ENCODE measurements around the gene GALC.

The GALC gene

DNA sequence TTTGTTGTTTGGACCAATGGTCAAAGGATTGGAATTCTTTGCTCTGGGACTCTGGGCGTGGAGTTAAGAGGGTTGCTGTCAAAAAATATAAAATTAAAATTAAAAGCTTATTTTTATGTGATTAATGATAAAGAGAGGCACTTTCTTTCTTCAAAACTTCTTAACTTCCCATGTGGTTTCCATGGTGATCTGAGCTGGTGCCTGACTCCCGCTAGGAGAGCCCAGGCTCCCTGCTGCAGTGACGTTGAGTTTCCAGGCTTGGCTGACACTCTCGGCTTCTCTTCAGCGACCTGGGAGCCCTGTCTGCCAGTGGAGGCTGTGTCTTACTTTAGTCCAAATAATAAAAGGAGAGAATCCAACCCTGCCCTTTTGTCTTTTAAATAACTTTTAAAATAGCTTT is 84.4 kb downstream of the GALC start:
- H3K36me3 ChIP-seq (ENCODE audit: control insufficient read depth, insufficient read depth, low read length) = no peaks in the 10 kb centered on the region
- no peak overlapping the region for H3K27ac ChIP-seq (ENCODE audit: low read depth, low read length)
- H3K4me3 ChIP-seq (ENCODE audit: low read depth, low read length) = no peak overlapping the region
- H3K27me3 ChIP-seq (ENCODE audit: control insufficient read depth, insufficient read depth, low read length) = no peaks in the 10 kb centered on the region
- no peak overlapping the region for H3K9ac ChIP-seq (ENCODE audit: low read depth, low read length)
- no peaks in the 10 kb centered on the region for H3K9me3 ChIP-seq (ENCODE audit: control insufficient read depth, insufficient read depth, low read length)
- no peaks in the 10 kb centered on the region for H3K4me1 ChIP-seq (ENCODE audit: control insufficient read depth, insufficient read depth, low read length)

DNA sequence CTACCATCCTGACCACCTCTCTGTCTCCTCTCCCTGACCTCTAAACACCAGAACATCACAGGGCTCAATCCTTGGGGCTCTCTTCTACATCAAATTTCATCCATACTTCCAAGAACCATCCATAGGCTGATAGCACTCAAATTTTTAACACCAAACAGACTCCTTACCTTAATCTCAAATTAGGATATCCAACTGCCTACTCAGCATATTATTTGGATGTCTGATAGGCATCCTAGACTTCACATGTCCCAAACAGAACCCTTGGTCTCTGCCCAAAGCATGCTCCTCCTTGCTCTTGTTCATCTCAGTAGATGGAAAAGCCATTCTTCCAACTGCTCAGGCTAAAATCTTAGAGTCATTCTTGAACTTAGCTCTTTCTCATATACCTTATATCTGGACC is 91.3 kb downstream of the GALC start:
- Histone ChIP-seq H3K4me1 (ENCODE audit: control insufficient read depth, insufficient read depth, low read length) (no peaks in the 10 kb centered on the region), H3K27me3 (ENCODE audit: control insufficient read depth, insufficient read depth, low read length) (no peaks in the 10 kb centered on the region), H3K9me3 (ENCODE audit: control insufficient read depth, insufficient read depth, low read length) (no peaks in the 10 kb centered on the region), H3K36me3 (ENCODE audit: control insufficient read depth, insufficient read depth, low read length) (no peaks in the 10 kb centered on the region), H3K27ac (ENCODE audit: low read depth, low read length) (no peak overlapping the region), H3K9ac (ENCODE audit: low read depth, low read length) (no peak overlapping the region), H3K4me3 (ENCODE audit: low read depth, low read length) (no peak overlapping the region)

DNA sequence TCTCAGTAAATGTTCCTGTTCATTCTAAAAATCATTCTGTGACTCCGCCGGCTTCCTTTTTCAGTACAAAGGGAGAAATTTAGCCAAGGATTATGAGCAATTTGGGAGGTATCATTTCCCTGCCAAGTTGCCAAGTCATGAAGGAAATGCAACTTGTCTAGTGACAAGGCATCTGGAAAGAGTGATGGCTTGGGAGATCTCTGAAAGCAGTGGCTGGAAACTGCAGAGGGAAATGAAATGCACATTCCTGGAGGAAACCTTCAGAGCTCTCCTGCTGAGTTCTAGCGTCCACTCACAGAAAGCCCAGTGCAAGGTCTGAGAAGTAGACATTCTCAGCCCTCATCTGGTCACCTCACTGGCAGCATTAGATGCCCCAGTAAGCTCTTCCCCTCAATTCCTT is 91.7 kb downstream of the GALC start:
- H3K9ac ChIP-seq (ENCODE audit: low read depth, low read length) = no peak overlapping the region
- H3K9me3 ChIP-seq (ENCODE audit: control insufficient read depth, insufficient read depth, low read length) = no peaks in the 10 kb centered on the region
- no peak overlapping the region for H3K27ac ChIP-seq (ENCODE audit: low read depth, low read length)
- H3K36me3 ChIP-seq (ENCODE audit: control insufficient read depth, insufficient read depth, low read length) = no peaks in the 10 kb centered on the region
- no peaks in the 10 kb centered on the region for H3K4me1 ChIP-seq (ENCODE audit: control insufficient read depth, insufficient read depth, low read length)
- no peak overlapping the region for H3K4me3 ChIP-seq (ENCODE audit: low read depth, low read length)
- H3K27me3 ChIP-seq (ENCODE audit: control insufficient read depth, insufficient read depth, low read length) = no peaks in the 10 kb centered on the region

DNA sequence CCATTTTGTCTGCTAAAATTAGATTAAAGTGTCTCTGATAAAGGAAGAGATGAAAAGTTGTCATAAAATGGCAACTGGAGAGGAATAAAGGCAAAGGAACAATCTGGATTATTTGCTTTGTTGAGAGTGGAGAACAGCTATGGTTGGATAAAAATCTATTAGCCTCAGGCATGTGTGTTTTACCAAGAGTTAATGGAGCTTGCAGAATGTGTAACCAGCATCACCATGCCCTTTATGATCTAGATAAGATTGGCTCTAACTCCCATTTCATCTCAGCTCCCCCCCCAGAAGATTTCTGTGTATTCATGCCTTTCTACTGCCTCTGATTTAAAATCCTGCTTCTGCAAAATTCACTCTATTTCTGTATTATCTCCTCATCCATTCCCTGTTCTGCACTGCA is 93.8 kb downstream of the GALC start:
- Histone ChIP-seq H3K27ac (ENCODE audit: low read depth, low read length) (no peak overlapping the region), H3K27me3 (ENCODE audit: control insufficient read depth, insufficient read depth, low read length) (no peaks in the 10 kb centered on the region), H3K4me3 (ENCODE audit: low read depth, low read length) (no peak overlapping the region), H3K9me3 (ENCODE audit: control insufficient read depth, insufficient read depth, low read length) (no peaks in the 10 kb centered on the region), H3K36me3 (ENCODE audit: control insufficient read depth, insufficient read depth, low read length) (no peaks in the 10 kb centered on the region), H3K9ac (ENCODE audit: low read depth, low read length) (no peak overlapping the region), H3K4me1 (ENCODE audit: control insufficient read depth, insufficient read depth, low read length) (no peaks in the 10 kb centered on the region)

DNA sequence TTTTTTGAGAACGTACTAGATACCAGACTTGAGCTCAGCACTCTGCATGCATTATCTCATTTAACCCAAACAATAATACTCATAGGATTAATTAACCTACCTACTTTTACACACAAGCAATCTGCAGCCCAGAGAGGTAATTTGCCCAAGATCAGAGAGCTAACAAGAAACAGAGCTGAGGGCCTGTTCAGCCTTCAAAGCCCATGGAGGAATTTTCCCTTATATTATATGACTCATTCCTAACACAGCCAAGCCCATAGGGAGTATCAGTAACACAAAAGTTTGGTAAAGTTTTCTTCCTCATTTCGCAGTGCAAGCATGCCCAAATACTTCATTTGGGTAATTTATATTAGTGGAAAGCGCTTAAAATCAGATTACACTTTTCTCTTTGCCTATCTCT is 94.7 kb downstream of the GALC start:
- H3K9me3 ChIP-seq (ENCODE audit: control insufficient read depth, insufficient read depth, low read length) = no peaks in the 10 kb centered on the region
- H3K4me3 ChIP-seq (ENCODE audit: low read depth, low read length) = no peak overlapping the region
- no peaks in the 10 kb centered on the region for H3K27me3 ChIP-seq (ENCODE audit: control insufficient read depth, insufficient read depth, low read length)
- H3K36me3 ChIP-seq (ENCODE audit: control insufficient read depth, insufficient read depth, low read length) = no peaks in the 10 kb centered on the region
- no peak overlapping the region for H3K9ac ChIP-seq (ENCODE audit: low read depth, low read length)
- H3K4me1 ChIP-seq (ENCODE audit: control insufficient read depth, insufficient read depth, low read length) = no peaks in the 10 kb centered on the region
- no peak overlapping the region for H3K27ac ChIP-seq (ENCODE audit: low read depth, low read length)

DNA sequence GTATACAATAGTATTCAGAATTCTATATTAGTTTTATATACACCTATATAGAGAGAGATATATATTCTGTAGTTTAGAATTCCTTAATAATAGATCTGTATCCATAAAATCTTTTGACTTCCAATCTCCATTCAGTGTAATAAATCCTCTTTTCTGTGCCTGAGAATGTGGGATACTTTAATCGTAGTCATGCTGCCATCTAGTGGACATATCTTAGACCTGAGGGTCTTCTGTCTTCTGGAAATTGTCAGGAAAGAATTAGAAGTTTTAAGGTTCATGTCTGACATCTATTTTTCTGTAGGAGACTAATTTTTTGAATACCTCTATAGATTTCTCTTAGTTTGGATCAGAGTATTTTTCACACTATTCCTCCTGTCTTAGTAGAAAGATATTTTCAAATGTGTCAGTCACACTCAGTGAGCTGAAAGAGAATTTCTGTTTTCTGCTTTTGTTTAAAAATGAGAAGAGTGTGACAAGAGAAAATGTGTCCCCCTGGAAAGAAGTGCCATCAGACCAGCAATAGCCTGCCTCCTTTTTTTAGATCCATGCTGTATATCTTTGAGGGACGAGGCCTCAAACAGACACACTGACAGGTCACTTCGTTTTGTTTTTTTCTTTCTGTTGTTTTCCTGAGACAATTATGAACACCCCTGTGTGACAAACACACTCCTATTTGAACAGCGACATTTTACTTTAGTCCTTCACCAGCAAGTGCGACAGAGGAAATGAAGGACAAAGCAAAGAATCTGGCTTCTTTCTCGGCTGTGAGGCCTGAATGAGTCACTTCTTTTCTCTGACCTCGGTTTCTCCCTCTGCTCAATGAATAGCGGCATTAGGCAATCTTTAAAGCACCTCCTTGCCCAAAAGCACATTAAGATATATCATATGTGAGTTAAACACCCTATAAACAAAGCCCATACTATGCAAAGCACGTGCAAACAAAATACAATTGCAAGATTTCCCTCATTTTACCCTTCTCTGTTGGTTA is 96.3 kb downstream of the GALC start:
- H3K9me3 ChIP-seq (ENCODE audit: control insufficient read depth, insufficient read depth, low read length) = no peaks in the 10 kb centered on the region
- H3K27ac ChIP-seq (ENCODE audit: low read depth, low read length) = no peak overlapping the region
- no peak overlapping the region for H3K4me3 ChIP-seq (ENCODE audit: low read depth, low read length)
- no peaks in the 10 kb centered on the region for H3K4me1 ChIP-seq (ENCODE audit: control insufficient read depth, insufficient read depth, low read length)
- no peaks in the 10 kb centered on the region for H3K36me3 ChIP-seq (ENCODE audit: control insufficient read depth, insufficient read depth, low read length)
- H3K9ac ChIP-seq (ENCODE audit: low read depth, low read length) = no peak overlapping the region
- no peaks in the 10 kb centered on the region for H3K27me3 ChIP-seq (ENCODE audit: control insufficient read depth, insufficient read depth, low read length)

DNA sequence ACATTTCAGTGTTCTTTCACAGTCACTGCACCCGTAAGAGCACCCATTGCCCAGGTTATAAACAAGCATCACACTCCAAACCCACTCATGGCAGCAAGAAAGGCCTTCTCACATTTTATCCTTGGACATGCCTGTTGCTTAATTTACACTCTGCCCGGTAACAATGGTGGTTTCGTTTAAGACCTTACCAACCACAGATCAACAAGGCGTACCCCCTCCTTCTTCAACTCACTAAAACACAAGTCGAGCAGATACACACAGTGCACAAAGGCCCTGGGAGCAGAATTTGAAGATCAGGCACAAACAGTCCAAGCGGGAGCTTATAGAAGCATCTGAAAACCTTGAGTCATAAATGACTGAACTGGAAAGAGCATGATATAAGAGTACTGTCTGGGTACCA is 98.1 kb downstream of the GALC start:
- no peak overlapping the region for H3K27ac ChIP-seq (ENCODE audit: low read depth, low read length)
- H3K4me1 ChIP-seq (ENCODE audit: control insufficient read depth, insufficient read depth, low read length) = no peaks in the 10 kb centered on the region
- no peaks in the 10 kb centered on the region for H3K36me3 ChIP-seq (ENCODE audit: control insufficient read depth, insufficient read depth, low read length)
- no peak overlapping the region for H3K9ac ChIP-seq (ENCODE audit: low read depth, low read length)
- H3K9me3 ChIP-seq (ENCODE audit: control insufficient read depth, insufficient read depth, low read length) = no peaks in the 10 kb centered on the region
- H3K27me3 ChIP-seq (ENCODE audit: control insufficient read depth, insufficient read depth, low read length) = no peaks in the 10 kb centered on the region
- no peak overlapping the region for H3K4me3 ChIP-seq (ENCODE audit: low read depth, low read length)

DNA sequence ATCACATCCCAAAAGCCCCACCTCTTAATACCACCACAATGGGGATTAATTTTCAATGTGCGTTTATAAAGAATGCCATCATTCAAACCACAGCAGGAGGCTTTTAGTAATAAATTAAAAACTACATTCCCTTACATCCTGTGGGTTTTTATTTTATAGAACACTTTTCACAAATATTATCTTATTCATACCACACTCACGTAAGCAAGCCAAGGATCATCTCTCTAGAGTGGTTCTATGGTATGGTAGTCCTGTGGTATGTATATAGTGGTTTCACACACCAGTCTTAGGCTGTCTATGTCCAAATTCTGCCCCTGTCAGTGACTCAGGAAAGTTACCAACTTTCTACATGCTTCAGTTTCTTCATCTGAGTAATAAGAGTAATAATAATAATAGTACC is 100.2 kb downstream of the GALC start:
- H3K9me3 ChIP-seq (ENCODE audit: control insufficient read depth, insufficient read depth, low read length) = no peaks in the 10 kb centered on the region
- no peaks in the 10 kb centered on the region for H3K4me1 ChIP-seq (ENCODE audit: control insufficient read depth, insufficient read depth, low read length)
- no peaks in the 10 kb centered on the region for H3K36me3 ChIP-seq (ENCODE audit: control insufficient read depth, insufficient read depth, low read length)
- no peak overlapping the region for H3K27ac ChIP-seq (ENCODE audit: low read depth, low read length)
- no peak overlapping the region for H3K4me3 ChIP-seq (ENCODE audit: low read depth, low read length)
- no peak overlapping the region for H3K9ac ChIP-seq (ENCODE audit: low read depth, low read length)
- H3K27me3 ChIP-seq (ENCODE audit: control insufficient read depth, insufficient read depth, low read length) = no peaks in the 10 kb centered on the region

DNA sequence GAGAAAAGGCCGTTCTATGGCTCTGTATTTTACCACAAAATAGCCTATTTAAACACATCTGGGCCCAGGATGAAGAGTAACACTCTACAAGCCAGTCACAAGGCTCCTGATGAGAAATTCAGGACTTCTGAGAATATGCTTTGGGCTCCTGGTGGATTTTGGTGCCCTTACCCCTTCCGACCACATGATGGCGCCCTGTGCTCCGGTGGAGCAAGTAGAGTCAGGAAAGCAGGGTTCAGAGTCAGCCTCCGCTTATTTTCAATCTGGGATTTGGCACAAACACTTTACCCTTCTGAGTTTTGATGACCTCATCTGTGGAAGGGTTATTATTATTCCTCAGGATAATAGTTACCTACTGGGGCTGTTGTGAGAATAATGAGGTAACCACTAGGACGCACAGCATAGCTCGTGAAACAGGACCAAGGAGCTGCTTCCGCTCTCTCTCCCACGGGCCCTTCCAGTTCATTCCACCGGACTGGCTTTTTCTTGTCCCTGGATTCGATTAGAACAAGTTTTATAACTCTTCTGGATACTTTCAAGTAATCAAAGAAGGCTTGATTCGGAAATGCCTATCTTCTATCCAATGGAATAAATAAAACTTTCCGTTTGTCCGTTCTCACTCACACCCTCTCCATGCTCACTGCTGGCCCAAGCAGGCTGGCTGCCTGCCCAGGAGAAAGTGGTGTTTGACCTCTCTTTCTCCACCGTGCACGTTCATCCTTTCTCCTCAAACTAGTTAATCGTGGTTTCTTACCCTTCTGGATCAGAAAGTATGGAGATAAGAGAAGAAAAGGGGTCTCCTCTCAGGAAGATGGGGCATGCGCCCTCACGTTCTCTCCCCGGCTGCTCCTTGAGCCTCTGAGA is 104.6 kb downstream of the GALC start:
- Histone ChIP-seq H3K36me3 (ENCODE audit: control insufficient read depth, insufficient read depth, low read length) (no peaks in the 10 kb centered on the region), H3K27ac (ENCODE audit: low read depth, low read length) (no peak overlapping the region)

DNA sequence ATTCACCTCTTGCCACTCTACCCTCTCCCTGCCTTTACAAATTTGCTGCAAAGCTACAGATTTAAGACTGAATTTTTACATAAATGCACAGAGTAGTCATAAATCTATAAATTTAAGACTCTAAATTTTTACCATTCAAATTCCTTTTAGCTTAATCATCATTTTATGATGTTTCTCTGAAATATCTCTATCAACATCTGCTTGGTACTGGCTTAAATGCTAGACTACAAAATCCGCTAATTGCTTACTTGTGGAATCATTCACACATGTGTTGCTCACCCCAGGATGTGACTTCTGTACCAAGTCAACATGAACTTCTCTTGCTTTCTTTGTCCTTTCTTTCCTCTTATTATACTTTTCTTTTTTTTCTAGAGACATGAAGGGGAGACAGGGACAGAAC is 109.2 kb downstream of the GALC start:
- Histone ChIP-seq H3K36me3 (ENCODE audit: control insufficient read depth, insufficient read depth, low read length) (no peaks in the 10 kb centered on the region), H3K4me1 (ENCODE audit: control insufficient read depth, insufficient read depth, low read length) (no peaks in the 10 kb centered on the region), H3K9me3 (ENCODE audit: control insufficient read depth, insufficient read depth, low read length) (no peaks in the 10 kb centered on the region), H3K4me3 (ENCODE audit: low read depth, low read length) (no peak overlapping the region), H3K9ac (ENCODE audit: low read depth, low read length) (no peak overlapping the region), H3K27ac (ENCODE audit: low read depth, low read length) (no peak overlapping the region), H3K27me3 (ENCODE audit: control insufficient read depth, insufficient read depth, low read length) (no peaks in the 10 kb centered on the region)

More for the DNA sequence above, 104.6 kb downstream of the GALC start:
- H3K9ac ChIP-seq (ENCODE audit: low read depth, low read length) = no peak overlapping the region
- H3K9me3 ChIP-seq (ENCODE audit: control insufficient read depth, insufficient read depth, low read length) = no peaks in the 10 kb centered on the region
- no peaks in the 10 kb centered on the region for H3K27me3 ChIP-seq (ENCODE audit: control insufficient read depth, insufficient read depth, low read length)
- H3K4me1 ChIP-seq (ENCODE audit: control insufficient read depth, insufficient read depth, low read length) = no peaks in the 10 kb centered on the region
- H3K4me3 ChIP-seq (ENCODE audit: low read depth, low read length) = no peak overlapping the region

Measured in HUES48 (cell line).